ENCODE results near the gene SKAP2.

Gene SKAP2, protein sequence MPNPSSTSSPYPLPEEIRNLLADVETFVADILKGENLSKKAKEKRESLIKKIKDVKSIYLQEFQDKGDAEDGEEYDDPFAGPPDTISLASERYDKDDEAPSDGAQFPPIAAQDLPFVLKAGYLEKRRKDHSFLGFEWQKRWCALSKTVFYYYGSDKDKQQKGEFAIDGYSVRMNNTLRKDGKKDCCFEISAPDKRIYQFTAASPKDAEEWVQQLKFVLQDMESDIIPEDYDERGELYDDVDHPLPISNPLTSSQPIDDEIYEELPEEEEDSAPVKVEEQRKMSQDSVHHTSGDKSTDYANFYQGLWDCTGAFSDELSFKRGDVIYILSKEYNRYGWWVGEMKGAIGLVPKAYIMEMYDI

GRCh38 chr7:26864309-26865093 is at the start of gene SKAP2:
Gene SKAP2 (minus strand): TSS chr7:26864590. CDS start chr7:26864429, 161 bp downstream.
- DNase-seq (ENCODE audit: low read depth) = peak; percentile 91

DNA sequence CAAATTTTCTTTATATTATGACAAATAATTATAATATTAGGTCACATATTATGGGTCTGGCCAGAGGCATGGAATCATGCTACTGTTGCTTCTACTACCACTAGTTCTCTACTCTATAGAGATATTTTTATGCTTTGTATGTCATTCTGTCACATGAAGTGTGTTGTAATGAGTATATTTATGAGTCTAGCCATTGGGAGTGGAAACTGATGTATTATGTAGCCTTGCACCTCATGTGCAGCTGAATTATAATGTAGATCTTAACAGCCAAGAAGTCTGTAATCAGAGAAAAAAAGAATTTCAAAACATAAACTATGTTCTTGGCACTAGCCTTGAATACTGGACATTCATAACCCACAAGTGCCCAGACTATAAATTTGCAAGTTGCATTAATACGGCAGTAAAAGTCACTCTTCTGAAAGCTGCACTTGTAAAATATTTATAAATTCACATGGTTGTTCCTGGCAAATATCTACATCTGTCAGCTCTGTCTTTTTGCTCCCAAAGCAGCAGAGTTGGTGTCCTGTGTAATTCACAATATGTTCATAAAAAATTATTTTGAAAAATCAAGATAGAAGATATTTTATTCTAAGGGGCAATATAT is 48.6 kb upstream of the SKAP2 start:
- no peak for DNase-seq (ENCODE audit: low read depth)

DNA sequence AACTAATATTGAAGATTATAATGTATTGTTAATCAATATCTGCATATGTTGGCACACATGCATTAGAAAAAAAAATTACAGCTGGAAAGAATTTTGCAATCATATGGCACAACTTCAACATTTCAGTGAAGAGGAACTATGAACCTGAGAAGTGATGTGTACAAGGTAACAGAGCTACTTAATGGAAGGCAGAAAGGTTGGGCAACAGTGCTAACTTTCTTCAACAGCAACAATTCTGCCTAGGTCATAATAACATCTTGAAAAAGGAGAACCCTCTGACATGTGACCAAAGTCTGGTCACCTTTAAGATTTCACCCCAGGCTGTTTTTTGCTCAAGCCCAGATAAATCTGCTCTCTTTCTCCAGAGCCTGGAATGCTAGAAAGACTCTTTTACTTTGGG is 47.9 kb upstream of the SKAP2 start:
- DNase-seq (ENCODE audit: low read depth) = no peak

- DNase-seq (ENCODE audit: low read depth) = peak; percentile 3
Observed at GRCh38 chr7:26910221-26910620, 45.8 kb upstream of the SKAP2 start.

- no peak for DNase-seq (ENCODE audit: low read depth)
Observed at GRCh38 chr7:26900251-26900650, 35.9 kb upstream of the SKAP2 start.

GRCh38 chr7:26899519-26899918 is 35.1 kb upstream of the SKAP2 start:
- no peak for DNase-seq (ENCODE audit: low read depth)

DNA sequence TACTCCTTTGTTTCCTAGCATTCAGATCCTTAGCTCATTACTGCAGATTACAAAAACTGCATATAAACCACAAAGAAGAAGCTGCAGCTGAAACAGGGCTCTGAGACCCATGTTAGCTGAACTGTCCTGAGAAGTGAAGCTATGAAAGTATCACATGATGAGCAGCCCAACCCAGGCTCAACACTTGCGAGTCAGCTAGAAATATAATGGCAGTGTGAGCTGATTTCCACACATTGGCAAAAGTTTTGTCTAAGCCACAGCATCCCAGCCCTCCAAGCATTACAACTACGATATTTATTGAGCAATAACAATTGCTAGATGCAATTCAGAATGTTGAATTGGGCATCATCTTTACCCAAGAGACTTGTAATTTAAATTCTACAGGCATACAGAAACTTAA is 34.5 kb upstream of the SKAP2 start:
- no peak for DNase-seq (ENCODE audit: low read depth)

GRCh38 chr7:26897928-26898327 is 33.5 kb upstream of the SKAP2 start:
- no peak for DNase-seq (ENCODE audit: low read depth)

DNA sequence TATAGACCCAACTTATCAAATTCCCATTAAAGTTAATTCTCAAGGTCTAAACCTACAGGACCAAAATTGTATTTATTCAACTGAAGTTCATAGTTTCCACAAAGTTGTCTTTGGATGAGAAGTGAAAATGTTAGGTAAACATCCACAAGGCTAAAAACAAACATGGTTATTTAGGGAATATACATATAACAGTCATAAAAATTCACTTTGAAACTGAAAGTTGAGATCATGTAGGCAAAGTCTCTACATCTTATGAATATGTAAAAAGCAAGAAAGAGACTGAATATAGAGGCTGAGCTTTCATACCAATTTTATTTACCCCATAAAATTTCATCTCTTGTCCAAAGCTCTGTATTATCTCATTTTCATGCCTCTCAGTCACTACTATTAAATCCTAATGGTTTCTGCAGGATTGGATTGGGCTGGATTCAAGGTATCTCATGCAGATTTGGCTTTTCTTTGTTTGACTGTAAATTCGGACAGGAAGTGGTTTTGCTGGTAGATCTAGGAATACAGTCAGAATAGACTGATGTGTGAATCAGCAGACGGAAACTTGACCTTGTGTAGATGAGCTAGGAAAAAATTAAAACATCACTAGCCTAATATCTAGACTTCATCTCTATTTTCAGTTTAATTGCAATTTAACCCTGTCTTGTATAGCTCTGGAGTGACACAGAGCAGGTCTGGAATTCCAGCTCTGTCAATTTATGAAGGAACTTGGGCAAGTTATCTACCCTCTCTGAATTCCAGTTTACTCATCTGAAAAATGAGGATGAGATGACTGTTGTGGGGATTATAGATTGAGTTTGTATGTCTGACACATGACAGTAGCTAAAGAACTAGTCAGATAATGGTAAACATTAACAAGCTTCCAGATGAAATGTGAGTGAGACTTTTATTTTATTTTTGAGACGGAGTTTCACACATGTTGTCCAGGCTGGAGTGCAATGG is 27.3 kb upstream of the SKAP2 start:
- no peak for DNase-seq (ENCODE audit: low read depth)

- DNase-seq (ENCODE audit: low read depth) = no peak
Observed at GRCh38 chr7:26880852-26881251, 16.5 kb upstream of the SKAP2 start.

- DNase-seq (ENCODE audit: low read depth) = no peak
Observed at GRCh38 chr7:26879671-26880070, 15.3 kb upstream of the SKAP2 start.

- DNase-seq (ENCODE audit: low read depth) = no peak
Observed at GRCh38 chr7:26868841-26869495, 4.6 kb upstream of the SKAP2 start.

- DNase-seq (ENCODE audit: low read depth) = no peak
Observed at GRCh38 chr7:26865094-26865388, 651 bp upstream of the SKAP2 start.

DNA sequence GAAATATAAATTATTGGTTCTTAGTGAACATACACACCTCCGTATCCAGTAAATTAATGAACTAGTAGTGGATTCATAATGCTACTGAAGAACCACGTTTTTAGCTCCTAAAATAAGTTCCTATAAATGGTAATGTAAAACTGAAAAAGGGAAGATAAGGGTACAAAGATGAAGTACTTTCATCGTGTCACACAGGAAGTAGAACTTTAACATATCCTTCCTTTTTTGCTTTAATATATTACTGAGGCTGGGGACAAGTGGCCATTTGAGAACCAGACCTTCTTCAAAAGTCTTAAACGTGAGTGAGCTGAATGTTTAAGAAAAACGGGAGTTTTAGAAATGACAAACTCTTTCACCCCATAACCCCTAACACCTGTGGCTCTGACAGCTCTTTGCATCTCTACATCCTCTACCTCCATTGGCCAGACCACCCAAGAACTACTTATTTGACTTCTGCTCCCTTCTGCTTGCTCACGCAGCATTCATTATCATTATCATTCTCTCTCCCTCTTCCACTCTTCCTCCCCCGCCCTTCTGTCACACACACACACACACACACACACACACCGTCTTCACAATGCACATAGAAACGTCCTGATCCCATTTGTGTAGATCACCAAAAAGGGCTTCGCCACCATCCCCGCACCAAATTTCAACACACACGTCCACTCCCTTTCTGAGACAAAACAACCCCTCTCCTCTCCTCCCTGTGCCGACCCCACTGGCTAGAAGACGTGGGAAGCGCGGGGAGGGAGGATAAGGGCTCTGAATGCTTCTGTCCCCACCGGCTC is 677 bp downstream of the SKAP2 start:
- no peak for DNase-seq (ENCODE audit: low read depth)

DNA sequence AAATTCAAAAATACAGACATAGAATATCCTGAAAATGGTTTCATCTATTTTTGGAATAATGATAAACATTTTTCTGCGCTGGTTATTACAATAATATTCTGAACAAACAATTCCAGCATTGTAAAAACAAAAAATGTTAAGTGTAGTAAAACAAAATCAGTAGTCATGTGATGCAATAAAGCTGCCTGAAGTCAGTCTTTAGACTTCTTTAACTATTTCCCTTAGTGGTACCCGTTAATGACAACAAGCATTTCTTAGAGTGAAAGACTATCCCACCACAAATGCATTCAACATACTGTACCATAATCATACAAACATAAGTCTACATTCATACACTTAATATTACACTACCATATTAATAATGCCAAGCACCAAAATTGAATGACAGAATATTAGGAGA is 1.6 kb downstream of the SKAP2 start:
- no peak for DNase-seq (ENCODE audit: low read depth)

DNA sequence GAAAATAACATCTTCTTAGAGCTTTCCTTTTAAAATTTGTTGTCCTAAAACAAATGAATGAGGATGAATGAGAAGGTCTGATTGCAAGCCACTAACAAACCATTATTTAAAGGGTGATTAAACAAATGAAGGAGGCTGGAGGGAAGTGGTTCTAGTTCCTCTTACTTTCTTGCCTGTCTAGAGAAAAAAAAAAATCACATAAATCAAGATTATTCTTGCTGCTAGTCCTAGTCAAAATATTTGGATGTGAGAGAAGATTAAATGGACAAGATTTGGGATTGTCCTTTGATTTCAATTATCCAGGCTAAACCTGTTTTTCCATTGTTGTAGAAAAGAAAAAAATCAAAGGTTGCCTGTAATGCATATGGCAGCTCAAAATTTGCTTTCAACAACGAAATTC is 3.3 kb downstream of the SKAP2 start:
- DNase-seq (ENCODE audit: low read depth) = no peak

DNA sequence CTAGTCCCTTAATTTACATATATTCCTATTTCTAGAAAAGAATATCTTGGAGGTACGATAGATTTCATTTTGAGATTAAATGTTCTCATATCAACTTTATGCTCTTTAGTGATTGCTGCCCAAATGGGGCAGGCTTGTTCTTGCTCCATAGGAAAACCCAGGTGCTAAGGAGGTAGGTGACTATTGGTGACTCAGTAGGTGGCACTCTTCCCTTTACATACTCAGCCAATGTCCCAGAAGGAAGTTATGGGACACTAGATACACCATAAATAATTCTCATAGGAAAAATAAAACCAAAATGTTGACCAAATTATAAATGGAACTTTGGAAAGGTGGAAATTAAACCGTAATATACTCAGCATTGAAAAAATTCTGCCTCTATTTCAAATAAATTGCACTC is 4.0 kb downstream of the SKAP2 start:
- no peak for DNase-seq (ENCODE audit: low read depth)

- no peak for DNase-seq (ENCODE audit: low read depth)
Observed at GRCh38 chr7:26859720-26860119, 4.7 kb downstream of the SKAP2 start.

DNA sequence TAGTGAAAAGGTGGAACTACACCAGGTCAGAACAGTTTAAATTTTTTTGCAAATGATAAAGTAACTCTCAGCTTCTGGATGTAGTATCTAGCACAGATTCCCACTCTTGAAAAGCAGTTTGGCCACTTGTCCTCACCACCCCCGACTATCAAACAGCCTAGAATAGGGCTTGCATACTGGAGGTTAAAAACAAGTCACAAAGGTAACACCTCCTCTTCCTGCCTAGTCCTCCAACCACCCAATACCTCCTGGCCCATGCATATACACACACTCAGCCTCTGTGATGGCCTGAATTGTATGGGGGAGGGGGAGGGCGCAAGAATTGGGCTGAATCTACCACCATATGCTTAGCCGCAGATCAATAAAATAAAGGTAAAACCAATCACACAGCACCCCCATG is 5.7 kb downstream of the SKAP2 start:
- DNase-seq (ENCODE audit: low read depth) = no peak

- DNase-seq (ENCODE audit: low read depth) = no peak
Observed at GRCh38 chr7:26858241-26858715, 6.1 kb downstream of the SKAP2 start.

All from non-pigmented ciliary epithelial cell (primary cell).